HTERT RPE-1 (cell line): Measurements from ENCODE around the gene SLCO4C1.
"Not testable (repeated sequence)": the region's sequence is repeated elsewhere in the genome, so short reads cannot be mapped to it uniquely, and the experiment has no call there.

Experiments used
- in situ Hi-C: fragments of 300-500 bp; cut with MboI; formaldehyde crosslinking; loops from 4 replicates; pipeline ENCODE4 v1.14.3; 2020; ENCODE audit warnings: low sequenced_read_pairs

The SLCO4C1 gene

GRCh38 chr5:102296178-102296817, at the start of gene SLCO4C1:
TSS of gene SLCO4C1 (minus strand) at chr5:102296284. CDS start at chr5:102296262, 22 bp downstream.
- in situ Hi-C loops: no loop called here

- in situ Hi-C loops: no loop called here
Observed at GRCh38 chr5:102341681-102342288, 45.7 kb upstream of the SLCO4C1 start.

GRCh38 chr5:102324714-102325113, 28.6 kb upstream of the SLCO4C1 start:
- in situ Hi-C loops: no loop called here

- in situ Hi-C loops: not testable (repeated sequence)
Observed at GRCh38 chr5:102318801-102319200, 22.7 kb upstream of the SLCO4C1 start.

- in situ Hi-C loops: no loop called here
Observed at GRCh38 chr5:102314328-102314727, 18.2 kb upstream of the SLCO4C1 start.

- in situ Hi-C loops: no loop called here
Observed at GRCh38 chr5:102313912-102314311, 17.8 kb upstream of the SLCO4C1 start.

- in situ Hi-C loops: no loop called here
Observed at GRCh38 chr5:102312586-102313370, 16.7 kb upstream of the SLCO4C1 start.

GRCh38 chr5:102309586-102309985, 13.5 kb upstream of the SLCO4C1 start:
- in situ Hi-C loops: no loop called here

- in situ Hi-C loops: no loop called here
Observed at GRCh38 chr5:102307232-102307631, 11.1 kb upstream of the SLCO4C1 start.

- in situ Hi-C loops: no loop called here
Observed at GRCh38 chr5:102306121-102306520, 10.0 kb upstream of the SLCO4C1 start.

- in situ Hi-C loops: no loop called here
Observed at GRCh38 chr5:102295534-102296177, 428 bp downstream of the SLCO4C1 start.

- in situ Hi-C loops: no loop called here
Observed at GRCh38 chr5:102294886-102295395, 1.1 kb downstream of the SLCO4C1 start.

GRCh38 chr5:102290004-102290403, 6.1 kb downstream of the SLCO4C1 start:
- in situ Hi-C loops: no loop called here

GRCh38 chr5:102289251-102289899, 6.7 kb downstream of the SLCO4C1 start:
- in situ Hi-C loops: no loop called here

GRCh38 chr5:102288630-102289029, 7.5 kb downstream of the SLCO4C1 start:
- in situ Hi-C loops: no loop called here

- in situ Hi-C loops: no loop called here
Observed at GRCh38 chr5:102286476-102286875, 9.6 kb downstream of the SLCO4C1 start.

- in situ Hi-C loops: no loop called here
Observed at GRCh38 chr5:102283102-102283797, 12.8 kb downstream of the SLCO4C1 start.

- in situ Hi-C loops: no loop called here
Observed at GRCh38 chr5:102279711-102280110, 16.4 kb downstream of the SLCO4C1 start.

GRCh38 chr5:102278231-102278630, 17.9 kb downstream of the SLCO4C1 start:
- in situ Hi-C loops: no loop called here

- in situ Hi-C loops: no loop called here
Observed at GRCh38 chr5:102277144-102277543, 18.9 kb downstream of the SLCO4C1 start.
